ENCODE results near the gene MALAT1.

DNA sequence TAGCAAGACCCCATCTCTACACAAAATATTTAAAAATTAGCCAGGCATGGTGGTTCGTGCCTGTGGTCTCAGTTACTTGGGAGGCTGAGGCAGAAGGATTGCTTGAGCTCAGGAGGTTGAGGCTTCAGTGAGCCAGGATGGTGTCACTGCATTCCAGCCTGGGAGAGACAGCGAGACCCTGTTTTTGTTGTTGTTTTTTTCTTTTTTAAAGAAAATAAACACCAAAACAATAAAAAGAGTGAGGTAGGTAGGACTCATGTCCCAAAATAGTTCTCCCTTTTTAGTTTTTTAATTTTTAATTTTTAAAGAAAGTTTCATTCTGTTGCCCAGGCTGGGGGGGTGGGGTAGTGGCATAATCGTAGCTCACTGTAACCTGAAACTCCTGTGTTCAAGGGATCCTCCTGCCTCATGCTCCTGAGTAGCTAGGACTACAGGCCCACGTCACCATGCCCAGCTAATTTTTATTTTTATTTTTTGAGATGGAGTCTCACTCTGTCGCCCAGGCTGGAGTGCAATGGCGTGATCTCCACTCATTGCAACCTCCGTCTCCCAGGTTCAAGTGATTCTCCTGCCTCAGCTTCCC lies 25.5 kb upstream of the MALAT1 start:
- no peak for TF ChIP-seq EZH2phosphoT487 (IDR thresholded peaks at IDR 0.05; ENCODE audit: borderline replicate concordance)
- TF ChIP-seq, protein P1, sequence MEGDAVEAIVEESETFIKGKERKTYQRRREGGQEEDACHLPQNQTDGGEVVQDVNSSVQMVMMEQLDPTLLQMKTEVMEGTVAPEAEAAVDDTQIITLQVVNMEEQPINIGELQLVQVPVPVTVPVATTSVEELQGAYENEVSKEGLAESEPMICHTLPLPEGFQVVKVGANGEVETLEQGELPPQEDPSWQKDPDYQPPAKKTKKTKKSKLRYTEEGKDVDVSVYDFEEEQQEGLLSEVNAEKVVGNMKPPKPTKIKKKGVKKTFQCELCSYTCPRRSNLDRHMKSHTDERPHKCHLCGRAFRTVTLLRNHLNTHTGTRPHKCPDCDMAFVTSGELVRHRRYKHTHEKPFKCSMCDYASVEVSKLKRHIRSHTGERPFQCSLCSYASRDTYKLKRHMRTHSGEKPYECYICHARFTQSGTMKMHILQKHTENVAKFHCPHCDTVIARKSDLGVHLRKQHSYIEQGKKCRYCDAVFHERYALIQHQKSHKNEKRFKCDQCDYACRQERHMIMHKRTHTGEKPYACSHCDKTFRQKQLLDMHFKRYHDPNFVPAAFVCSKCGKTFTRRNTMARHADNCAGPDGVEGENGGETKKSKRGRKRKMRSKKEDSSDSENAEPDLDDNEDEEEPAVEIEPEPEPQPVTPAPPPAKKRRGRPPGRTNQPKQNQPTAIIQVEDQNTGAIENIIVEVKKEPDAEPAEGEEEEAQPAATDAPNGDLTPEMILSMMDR (IDR thresholded peaks at IDR 0.05 in 2 of 3, conservative IDR thresholded peaks at IDR 0.05 in 1 of 3; ENCODE audit: borderline replicate concordance in 1 of 3, insufficient read depth in 1 of 3, low read depth in 2 of 3, low read length in 2 of 3) = no peak

Data from HCT116 (cell line).